ENCODE measurements around the gene DLG2.

DLG2 gene

DNA sequence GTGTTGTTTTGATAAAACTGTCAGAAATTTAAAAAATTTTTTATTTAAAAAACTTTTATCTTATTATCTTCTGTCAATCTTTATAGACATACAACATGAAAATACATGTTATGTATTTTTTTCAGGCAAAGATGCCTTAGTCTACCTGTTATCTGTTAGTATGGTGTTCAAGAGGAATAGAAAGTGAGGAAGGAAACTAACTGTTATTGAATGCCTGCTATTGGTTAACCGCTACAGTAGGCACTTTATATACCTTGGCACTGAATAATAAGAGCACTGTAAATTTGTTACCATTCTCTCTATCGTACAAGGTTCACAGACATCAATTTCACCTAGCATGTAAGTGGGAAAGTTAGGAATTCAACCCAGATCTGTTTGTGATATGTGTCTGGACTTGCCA is 2068.9 kb downstream of the DLG2 start:
- Histone ChIP-seq H3K27me3 (no peaks in the 10 kb centered on the region), H3K27ac (no peak overlapping the region), H3K36me3 (no peaks in the 10 kb centered on the region), H3K4me1 (ENCODE audit: control insufficient read depth in 1 of 2, insufficient read depth in 1 of 2, low read depth in 1 of 2, low read length in 1 of 2) (no peaks in the 10 kb centered on the region), H3K4me3 (ENCODE audit: low read depth in 1 of 2, low read length in 1 of 2) (no peak overlapping the region), H3K9me3 (no peaks in the 10 kb centered on the region)
- no peak for TF ChIP-seq CTCF (IDR thresholded peaks at IDR 0.05)

DNA sequence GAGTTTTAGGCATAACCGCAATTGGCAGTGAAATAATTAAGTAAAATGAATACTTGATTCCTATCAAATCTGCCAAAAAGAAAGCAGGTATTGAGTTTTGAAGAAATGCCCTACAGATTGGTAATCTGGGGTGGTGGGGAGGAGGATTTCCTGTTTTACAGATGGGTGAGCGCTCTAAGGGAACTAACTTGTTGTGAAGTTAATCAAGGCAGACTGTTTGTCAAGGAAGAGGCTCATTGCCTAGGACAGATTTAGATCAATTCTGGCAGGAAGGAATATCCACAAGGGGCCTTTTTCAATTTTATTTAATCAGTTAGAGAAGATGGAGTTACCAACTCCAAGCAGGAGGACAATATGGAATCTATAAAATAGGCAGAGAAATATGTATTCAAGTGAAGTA is 2069.5 kb downstream of the DLG2 start:
- Histone ChIP-seq H3K4me3 (ENCODE audit: low read depth in 1 of 2, low read length in 1 of 2) (no peak overlapping the region), H3K27me3 (no peaks in the 10 kb centered on the region), H3K4me1 (ENCODE audit: control insufficient read depth in 1 of 2, insufficient read depth in 1 of 2, low read depth in 1 of 2, low read length in 1 of 2) (no peaks in the 10 kb centered on the region), H3K27ac (no peak overlapping the region), H3K9me3 (no peaks in the 10 kb centered on the region), H3K36me3 (no peaks in the 10 kb centered on the region)
- TF ChIP-seq CTCF (IDR thresholded peaks at IDR 0.05): no peak

DNA sequence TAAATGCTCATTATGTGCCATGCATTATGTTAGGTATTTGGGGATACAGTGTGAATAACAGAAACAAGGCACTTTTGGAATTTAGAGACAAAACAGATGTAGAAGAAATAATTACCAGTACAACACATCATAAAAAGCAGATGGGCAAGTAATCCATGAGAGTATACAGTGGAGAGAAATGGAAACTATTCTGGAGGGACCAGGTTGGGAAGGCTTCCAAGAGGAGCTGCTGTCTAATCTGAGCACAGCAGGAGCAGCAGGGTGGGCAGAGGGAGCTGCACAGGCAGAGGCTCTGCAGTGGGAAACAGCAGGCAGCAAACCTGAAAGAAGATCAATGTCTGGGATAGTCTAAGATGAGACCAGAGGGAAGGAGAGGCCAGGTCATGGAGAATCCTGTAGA is 2072.3 kb downstream of the DLG2 start:
- H3K36me3 ChIP-seq: no peaks in the 10 kb centered on the region
- TF ChIP-seq CTCF (IDR thresholded peaks at IDR 0.05): no peak
- H3K27ac ChIP-seq: no peak overlapping the region
- H3K9me3 ChIP-seq: no peaks in the 10 kb centered on the region
- H3K27me3 ChIP-seq: no peaks in the 10 kb centered on the region
- H3K4me3 ChIP-seq (ENCODE audit: low read depth in 1 of 2, low read length in 1 of 2): no peak overlapping the region
- no peaks in the 10 kb centered on the region for H3K4me1 ChIP-seq (ENCODE audit: control insufficient read depth in 1 of 2, insufficient read depth in 1 of 2, low read depth in 1 of 2, low read length in 1 of 2)

DNA sequence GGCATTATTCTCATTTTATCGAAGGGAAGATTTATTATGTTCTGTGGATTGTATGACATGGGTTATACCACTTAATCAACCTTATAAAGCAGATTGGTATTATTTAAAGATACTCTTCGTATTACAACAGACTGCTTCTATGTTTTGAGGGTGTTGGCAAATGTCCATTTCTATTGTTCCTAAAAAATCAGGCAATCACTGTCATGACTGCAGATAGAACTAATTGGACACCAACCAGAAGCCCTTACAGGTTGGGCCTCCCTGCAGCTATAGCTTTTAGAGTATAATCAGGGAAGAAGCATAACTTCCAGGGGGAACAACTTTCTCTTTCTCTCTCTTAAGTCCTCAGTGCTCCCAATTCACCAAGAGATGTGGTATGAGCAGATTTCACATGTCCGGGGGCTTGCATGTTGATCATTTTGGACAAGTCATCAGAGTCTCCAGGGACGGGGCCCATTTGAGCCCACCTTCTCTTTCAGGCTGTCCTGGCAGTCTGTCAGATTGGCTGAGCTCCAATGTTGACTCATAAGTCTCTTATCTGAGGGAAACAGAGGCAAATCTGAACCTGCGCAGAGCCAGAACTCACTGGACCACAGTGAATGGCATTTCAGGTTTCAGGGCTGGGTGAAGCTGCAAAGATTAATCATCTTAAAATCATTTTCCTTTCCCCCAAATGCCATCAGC is 2077.0 kb downstream of the DLG2 start:
- H3K36me3 ChIP-seq: no peaks in the 10 kb centered on the region
- no peak for TF ChIP-seq CTCF (IDR thresholded peaks at IDR 0.05)

DNA sequence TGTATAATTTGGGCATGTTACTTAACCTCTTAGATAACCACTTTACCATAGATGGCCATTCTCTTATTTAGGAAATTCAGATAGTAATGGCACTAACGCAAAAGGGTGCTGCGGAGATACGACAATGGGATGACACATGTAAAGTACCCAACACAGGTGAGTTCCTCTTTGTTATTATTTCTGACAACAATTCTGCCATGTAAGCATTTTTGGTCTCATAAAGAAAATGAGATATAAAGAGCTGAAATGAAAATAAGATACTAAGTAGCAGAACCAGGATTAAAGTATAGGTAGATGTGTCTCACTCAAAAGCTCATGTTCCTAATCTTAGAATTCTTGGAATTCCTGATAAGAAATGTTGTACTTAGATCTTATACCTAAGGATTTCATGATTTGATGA is 2080.8 kb downstream of the DLG2 start:
- Histone ChIP-seq H3K27ac (no peak overlapping the region), H3K4me3 (ENCODE audit: low read depth in 1 of 2, low read length in 1 of 2) (no peak overlapping the region), H3K9me3 (no peaks in the 10 kb centered on the region), H3K4me1 (ENCODE audit: control insufficient read depth in 1 of 2, insufficient read depth in 1 of 2, low read depth in 1 of 2, low read length in 1 of 2) (no peaks in the 10 kb centered on the region), H3K36me3 (no peaks in the 10 kb centered on the region), H3K27me3 (no peaks in the 10 kb centered on the region)
- no peak for TF ChIP-seq CTCF (IDR thresholded peaks at IDR 0.05)

More for the DNA sequence above, 2077.0 kb downstream of the DLG2 start:
- Histone ChIP-seq H3K4me1 (ENCODE audit: control insufficient read depth in 1 of 2, insufficient read depth in 1 of 2, low read depth in 1 of 2, low read length in 1 of 2) (no peaks in the 10 kb centered on the region), H3K4me3 (ENCODE audit: low read depth in 1 of 2, low read length in 1 of 2) (no peak overlapping the region), H3K27me3 (no peaks in the 10 kb centered on the region), H3K27ac (no peak overlapping the region), H3K9me3 (no peaks in the 10 kb centered on the region)

Measured in neutrophil (primary cell).